Bone marrow (tissue), 2 donors: Measurements from ENCODE around the gene ACTR6.
"Not testable (repeated sequence)": the region's sequence is repeated elsewhere in the genome, so short reads cannot be mapped to it uniquely, and the experiment has no call there.

ENCODE experiments used
- DNase-seq, 2 donors: peaks; one replicate each; lab custom pipeline; 2025; lab: John Stamatoyannopoulos, UW

Gene ACTR6

GRCh38 chr12:100200463-100201181, at the start of gene ACTR6:
Gene ACTR6, plus strand, starts transcription at chr12:100200815. Its CDS starts 37 bp downstream, at chr12:100200852.
- peak; percentile 81 to 96 for DNase-seq

GRCh38 chr12:100151769-100152168, 48.8 kb upstream of the ACTR6 start:
- DNase-seq, result no peak

- DNase-seq, result no peak
These were observed 47.5 kb upstream of the ACTR6 start for GRCh38 chr12:100153131-100153530.

GRCh38 chr12:100154474-100155247, 46.0 kb upstream of the ACTR6 start:
- DNase-seq, result peak; percentile 21 to 34

GRCh38 chr12:100156731-100157426, 43.7 kb upstream of the ACTR6 start:
- no peak for DNase-seq

GRCh38 chr12:100157427-100157821, 43.2 kb upstream of the ACTR6 start:
- no peak for DNase-seq

GRCh38 chr12:100158535-100158934, 42.1 kb upstream of the ACTR6 start:
- no peak for DNase-seq

GRCh38 chr12:100159391-100160104, 41.1 kb upstream of the ACTR6 start:
- no peak for DNase-seq

GRCh38 chr12:100163416-100164152, 37.0 kb upstream of the ACTR6 start:
- DNase-seq, result peak; percentile 26 to 82

- DNase-seq, result no peak
These were observed 36.4 kb upstream of the ACTR6 start for GRCh38 chr12:100164153-100164704.

GRCh38 chr12:100165356-100165755, 35.3 kb upstream of the ACTR6 start:
- no peak for DNase-seq

GRCh38 chr12:100166232-100166631, 34.4 kb upstream of the ACTR6 start:
- no peak for DNase-seq

- no peak for DNase-seq
These were observed 32.1 kb upstream of the ACTR6 start for GRCh38 chr12:100168562-100168961.

GRCh38 chr12:100169345-100169744, 31.3 kb upstream of the ACTR6 start:
- DNase-seq, result no peak

- no peak for DNase-seq
These were observed 30.2 kb upstream of the ACTR6 start for GRCh38 chr12:100170313-100170858.

GRCh38 chr12:100171248-100171647, 29.4 kb upstream of the ACTR6 start:
- DNase-seq, result no peak

GRCh38 chr12:100173111-100173510, 27.5 kb upstream of the ACTR6 start:
- DNase-seq, result no peak

GRCh38 chr12:100174495-100174894, 26.1 kb upstream of the ACTR6 start:
- DNase-seq, result no peak

- DNase-seq, result not testable (repeated sequence)
These were observed 24.1 kb upstream of the ACTR6 start for GRCh38 chr12:100176493-100176892.

- DNase-seq, result no peak
These were observed 21.4 kb upstream of the ACTR6 start for GRCh38 chr12:100179252-100179651.
